Stimulated activated CD4-positive, alpha-beta T cell treated with anti-CD3 and anti-CD28 coated beads, Interleukin-15, amount 100 ng/mL, for 48 hours (primary cell): ENCODE data around the gene SYT8.
"Not testable (repeated sequence)": the region's sequence is repeated elsewhere in the genome, so short reads cannot be mapped to it uniquely, and the experiment has no call there.

Experiments
- DNase-seq, 2 donors: peaks; one replicate each; pipeline ENCODE4 v3.0.0-alpha.2; 2020; ENCODE audit warnings: low read depth in 2 of 2

SYT8 gene

DNA sequence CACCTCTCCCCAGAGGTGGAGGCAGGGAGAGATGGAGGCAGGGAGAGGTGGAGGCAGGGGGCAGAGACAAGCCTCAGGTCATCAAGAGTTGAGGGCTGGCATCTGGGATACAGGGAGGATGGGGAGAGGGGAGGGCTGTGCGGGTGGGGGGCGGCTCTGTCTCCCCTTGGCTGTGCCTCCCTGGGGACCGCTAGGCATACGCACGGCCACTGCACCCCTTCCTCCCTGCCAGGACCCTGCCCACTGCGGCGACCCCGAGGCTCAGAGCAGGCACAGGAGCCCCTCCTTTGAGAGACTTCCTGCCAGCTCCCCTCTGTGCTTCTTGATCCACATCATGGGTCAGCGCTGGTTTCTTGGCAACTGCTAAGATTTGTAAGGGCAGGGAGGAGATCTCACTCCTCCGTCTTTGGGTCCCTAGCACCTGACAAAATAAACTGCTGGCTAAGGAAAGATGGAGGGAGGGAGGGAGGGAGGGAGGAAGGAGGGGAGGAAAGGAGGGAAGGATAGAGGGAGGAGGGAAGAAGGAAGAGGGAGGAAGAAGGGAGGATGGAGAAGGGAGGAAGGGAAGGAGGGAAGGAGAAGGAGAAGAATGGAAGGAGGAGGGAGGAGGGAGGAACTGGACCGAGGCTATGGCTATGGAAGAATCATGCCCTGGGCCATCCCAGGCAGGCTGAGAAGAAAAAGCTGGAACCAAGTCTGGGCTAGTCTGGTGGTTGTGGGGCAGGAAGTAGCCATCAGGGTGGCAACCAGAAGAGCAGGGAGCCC is 38.4 kb downstream of the SYT8 start:
- DNase-seq = no peak

DNA sequence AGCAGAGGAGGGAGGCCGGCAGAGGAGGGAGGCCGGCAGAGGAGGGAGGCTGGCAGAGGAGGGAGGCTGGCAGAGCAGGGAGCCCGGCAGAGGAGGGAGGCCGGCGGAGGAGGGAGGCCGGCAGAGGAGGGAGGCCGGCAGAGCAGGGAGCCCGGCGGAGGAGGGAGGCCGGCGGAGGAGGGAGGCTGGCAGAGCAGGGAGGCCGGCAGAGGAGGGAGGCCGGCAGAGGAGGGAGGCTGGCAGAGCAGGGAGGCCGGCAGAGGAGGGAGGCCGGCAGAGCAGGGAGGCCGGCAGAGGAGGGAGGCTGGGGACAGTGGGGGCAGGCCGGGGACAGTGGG is 39.0 kb downstream of the SYT8 start:
- DNase-seq = not testable (repeated sequence)

DNA sequence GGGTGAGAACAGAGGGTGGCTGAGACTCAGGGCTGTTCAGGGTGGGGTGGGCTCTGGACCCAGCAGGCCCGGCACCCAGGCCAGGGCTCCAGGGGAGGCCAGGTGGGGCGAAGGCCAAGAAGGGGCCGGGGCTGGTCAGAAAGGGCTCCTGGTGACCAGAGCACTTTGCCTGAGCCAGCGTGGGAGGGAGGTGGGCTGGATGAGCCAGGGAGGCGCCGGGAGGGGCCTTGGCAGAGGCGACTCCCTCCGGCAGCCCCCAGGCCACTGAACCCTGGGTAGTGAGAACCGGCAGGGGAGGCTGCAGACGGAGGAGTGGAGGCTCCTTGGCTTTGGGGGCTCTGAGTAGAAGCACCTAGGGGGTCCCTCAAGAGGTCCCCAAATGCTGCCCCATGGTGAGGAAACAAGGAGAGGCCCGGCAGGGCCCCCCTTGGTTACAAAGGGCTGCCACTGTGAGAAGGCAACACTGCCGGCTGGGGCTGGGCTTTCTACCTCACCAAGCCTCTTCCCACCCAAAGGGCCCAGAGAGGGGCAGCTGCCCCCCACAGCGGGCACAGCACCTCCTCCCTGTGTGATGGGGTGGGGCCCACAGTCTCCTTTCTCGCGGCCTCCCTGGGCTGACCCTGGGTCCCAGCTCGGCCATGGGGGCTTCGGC is 39.8 kb downstream of the SYT8 start:
- not testable (repeated sequence) for DNase-seq

DNA sequence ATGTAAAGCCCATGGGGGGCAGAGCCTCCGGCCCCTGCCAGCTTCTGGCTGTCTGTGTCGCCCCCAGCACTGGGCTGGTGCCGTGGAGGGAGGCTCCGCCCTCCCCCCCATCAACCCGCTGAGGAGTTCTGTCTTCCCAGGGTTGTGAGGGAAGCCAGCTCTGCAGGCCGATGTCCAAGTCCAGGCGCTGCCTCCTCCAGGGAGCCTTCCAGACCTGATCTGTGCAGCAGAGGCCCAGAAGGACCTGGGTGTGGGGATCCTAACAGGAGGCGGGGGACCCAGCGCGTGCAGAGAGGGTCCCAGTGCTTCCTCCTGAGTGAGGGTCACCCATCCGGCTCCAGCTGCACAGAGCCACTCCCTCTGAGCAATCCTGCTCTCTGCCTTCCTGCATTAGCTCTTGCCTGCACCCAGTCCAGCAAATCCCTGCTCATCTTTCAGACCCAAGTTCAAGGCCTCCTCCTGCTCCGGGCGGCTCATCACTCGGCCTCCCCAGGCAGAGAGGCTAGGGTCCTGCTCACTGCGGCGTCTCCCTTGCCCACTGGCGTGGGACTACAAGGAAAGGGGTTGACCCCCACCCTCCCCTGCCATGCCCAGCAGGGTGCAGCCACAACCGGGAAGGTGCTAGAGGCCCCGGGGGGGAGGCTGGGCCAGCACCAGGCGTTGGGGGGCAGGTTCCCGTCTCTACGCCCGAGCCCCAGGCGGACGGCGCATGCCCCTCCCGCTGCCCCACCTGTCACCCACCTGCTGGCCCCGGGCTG is 40.5 kb downstream of the SYT8 start:
- no peak for DNase-seq

DNA sequence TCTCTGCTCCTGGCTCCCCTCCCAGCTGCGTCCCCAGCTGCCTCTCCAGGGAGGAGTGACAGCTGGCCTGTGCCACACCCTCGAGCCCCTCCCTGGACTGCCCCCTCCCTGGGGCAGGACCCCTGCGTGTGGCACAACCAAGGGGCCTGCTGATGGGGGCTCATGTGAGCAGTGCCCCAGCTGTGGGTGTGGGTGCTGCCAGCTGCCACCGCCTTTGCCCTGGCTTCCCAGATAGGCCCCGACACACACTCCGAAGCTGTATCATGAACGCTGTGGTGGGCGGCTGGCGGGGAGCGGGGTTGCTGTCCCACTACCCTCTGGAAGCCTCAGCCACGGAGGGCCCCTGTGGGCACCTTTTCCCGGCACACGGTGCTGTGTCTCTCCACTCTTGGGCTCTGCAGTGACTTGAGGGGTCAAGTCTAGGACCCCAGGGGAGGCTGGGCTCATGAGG is 41.1 kb downstream of the SYT8 start:
- not testable (repeated sequence) for DNase-seq

DNA sequence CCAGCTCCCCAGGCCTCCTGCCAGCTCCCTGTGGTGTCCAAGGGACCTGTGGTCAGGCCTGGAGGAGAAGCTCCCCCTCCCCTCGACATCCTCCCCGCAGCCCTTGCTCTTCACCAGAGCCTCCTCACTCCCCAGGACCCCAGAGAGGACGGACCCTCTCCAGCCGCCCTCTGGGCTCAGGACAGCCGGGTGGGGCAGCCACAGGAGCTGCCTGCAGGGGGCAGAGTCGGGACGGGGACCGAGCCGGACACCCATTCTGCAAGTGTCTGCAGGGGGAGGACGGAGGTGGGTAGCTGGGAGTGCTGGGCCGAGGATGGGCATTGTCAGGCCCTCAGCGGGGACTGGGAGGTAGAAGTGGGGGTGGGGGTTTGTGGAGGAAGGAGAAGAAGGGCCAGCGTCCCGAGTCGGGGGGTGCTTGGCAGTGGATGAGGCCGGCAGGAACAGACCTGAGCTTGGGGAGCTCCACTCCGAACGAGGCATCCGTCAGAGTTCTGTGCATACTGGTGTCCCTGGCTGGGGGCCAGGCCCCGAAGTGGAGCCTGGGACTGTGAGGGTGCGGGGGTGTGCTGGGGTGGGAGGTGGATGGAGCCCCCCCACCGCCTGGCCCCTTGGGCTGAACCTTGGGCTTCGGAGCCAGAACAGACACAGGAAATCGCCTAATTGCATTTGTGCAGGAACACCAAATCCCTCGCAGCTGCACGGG is 41.7 kb downstream of the SYT8 start:
- no peak for DNase-seq

DNA sequence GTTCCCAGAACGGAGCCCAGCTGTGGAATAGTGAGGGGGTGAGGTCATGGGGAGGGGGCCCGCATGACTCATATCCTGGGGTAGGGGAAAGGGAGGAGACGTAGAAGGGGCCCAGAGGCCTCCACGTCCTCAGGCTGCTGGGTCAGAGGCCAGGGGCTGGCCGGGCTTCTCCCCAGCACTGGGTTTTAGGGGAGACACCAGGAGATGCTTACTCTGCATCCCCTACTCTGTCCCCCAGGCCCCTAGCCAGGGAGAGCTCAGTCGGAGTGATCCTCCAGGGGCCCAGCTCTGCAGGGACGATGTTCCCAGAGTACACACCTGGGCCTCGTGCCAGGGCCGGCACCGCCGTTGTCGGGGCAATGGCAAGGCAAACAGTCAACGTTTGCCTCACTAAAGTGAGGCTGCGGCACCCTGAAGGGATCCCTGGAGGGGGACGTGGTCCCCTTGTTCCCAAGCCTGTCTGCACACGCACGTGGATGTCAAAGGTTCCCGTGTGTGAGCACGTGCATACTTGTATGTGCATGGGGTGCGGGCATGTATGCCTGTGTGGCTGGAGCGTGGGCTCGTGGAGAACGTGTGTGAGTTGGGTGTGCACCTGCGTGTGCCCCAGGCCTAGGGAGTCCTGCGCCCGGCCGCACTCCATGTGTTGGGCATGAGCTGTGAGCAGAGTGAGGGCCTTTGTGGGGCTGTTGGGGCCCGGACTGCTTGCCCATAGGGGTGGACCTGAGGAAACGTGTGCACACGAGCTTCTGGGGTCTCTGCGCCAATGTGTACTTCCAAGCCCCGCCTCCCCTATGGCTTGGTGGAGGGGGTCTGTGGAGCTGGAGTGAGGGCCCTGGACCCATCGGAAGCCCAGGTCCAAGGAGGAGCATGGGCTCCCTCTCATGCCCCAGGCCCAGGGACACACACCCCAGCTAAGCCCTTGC is 42.7 kb downstream of the SYT8 start:
- no peak for DNase-seq

DNA sequence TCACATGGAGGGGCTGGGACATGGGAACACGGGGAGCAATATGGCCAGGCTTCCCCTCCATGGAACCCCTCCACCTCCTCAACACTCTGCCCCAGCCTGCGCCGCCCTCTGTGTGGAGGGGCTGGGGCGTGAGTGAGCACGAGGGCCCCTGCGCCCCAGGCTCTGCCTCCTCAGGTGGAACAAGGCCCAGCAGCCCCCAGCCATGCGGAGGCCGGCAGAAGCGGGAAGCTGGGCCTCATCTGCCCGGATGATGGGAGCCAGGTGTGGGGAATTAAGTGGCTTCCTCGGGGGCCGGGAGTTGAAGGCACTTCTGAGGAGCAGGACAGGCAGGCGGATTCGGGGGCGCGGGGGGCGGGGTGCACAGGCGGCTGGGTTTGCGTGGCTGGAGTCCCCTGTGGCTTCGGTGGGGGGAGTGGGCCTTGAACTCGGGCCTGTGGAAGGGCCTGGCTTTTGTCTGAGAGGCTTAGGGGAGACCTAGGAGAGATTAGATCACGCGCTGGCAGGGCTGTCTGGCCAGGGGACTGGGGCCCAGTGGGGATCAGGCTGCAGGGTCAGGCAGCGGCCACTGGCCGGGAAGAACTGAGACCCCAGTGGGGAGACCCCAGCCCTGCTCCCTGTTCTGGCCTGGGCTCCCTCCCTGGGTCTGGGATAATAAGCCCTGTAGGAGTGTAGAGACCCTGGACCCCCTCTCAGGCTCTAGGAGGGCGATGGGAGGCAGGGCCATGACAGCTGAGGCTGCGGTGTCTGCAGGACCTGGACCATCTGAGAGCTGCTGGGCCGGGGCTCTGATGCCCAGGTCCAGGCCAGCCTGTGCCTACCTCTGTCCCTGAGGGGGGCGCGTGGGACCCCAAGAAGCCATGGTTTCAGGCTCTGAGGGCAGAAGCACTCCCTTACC is 43.6 kb downstream of the SYT8 start:
- no peak for DNase-seq

DNA sequence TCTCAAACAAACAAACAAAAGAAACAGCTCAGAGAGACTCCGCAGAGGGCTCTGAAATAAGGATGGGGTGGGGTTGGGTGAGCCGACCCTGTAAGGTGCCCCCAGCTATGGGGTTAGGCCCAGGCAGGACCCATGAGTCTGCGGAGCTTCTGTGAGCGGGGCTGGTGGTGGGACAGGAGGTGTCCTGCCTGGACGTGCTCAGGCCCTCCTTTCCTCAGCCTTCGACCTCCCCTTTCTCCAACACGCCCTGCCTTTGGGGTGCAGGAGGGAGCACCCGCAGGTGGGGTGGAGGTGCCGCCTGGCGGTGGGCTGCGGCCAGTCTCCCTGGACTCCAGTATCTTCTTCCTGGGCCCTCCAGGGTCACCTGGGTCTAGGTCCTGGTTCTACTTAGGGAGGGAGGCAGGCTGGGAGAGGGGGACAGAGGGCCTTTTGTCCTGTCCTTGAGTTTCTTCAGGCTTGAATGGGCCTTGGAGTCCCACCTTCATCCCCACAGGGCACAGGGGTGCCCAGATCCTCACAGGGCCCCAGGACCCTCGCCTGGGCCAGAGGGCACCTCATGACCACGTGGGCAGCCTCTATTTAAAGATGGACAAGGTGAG is 44.7 kb downstream of the SYT8 start:
- DNase-seq = no peak

DNA sequence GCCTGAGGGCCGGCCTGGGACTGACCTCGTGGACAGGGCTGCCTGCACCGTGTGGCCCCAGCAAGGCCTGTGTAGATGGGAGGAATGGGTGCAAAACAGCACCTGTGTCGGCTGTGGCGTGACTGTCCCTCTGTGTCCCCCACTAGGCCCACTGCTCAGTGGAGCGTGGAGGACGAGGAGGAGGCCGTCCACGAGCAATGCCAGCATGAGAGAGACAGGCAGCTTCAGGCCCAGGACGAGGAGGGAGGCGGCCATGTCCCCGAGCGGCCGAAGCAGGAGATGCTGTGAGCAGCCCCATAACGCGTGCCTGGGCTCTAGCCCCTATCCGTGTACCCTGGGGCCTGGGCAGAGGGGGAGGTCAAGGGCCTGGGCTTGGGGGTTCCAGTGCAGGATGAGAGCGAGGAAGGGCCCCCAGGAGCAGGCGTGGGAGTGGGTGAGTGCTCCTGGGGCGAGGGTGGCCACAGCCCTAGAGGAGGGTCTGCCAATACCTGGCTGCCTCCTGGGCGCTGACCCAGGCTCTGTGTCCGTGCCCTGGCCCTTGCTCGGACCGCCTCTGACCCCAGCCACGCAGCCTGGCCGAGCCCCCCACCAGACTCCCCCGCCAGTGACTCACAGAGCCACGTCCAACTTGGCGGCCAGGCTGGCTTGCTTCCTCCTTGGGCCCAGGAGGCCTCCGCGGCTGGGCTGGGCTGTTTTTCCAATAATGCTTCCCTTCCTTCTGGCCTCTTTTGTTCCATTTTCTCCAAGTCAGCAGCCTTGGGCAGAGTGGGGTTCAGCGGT is 45.3 kb downstream of the SYT8 start:
- no peak for DNase-seq

DNA sequence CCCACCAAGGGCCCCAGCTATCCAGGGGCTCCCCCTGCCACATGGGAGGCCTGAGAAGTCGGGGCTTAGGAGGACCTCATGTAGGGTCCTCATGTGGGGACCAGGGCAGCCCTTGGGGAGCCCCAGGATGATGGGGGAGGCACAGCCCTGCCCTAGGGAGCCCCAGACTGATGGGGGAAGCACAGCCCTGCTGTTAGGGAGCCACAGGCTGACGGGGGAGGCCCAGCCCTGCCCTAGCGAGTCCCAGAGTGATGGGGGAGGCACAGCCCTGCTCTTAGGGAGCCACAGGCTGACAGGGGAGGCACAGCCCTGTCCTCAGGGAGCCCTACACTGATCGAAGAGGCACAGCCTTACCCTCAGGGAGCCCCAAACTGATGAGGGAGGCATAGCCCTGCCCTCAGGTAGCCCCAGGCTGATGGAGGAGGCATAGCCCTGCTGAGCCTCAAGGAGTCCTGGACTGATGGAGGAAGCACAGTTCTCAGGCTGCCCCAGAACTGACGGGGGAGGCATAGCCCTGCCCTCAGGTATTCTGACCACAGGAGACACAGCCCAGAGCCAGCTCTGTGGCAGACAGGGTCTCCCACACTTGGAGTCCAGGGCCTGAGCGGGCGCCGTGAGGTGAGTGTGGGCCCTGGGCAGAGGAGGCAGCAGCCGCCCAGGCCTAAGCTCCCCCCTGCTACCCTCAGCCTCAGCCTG is 46.1 kb downstream of the SYT8 start:
- no peak for DNase-seq

DNA sequence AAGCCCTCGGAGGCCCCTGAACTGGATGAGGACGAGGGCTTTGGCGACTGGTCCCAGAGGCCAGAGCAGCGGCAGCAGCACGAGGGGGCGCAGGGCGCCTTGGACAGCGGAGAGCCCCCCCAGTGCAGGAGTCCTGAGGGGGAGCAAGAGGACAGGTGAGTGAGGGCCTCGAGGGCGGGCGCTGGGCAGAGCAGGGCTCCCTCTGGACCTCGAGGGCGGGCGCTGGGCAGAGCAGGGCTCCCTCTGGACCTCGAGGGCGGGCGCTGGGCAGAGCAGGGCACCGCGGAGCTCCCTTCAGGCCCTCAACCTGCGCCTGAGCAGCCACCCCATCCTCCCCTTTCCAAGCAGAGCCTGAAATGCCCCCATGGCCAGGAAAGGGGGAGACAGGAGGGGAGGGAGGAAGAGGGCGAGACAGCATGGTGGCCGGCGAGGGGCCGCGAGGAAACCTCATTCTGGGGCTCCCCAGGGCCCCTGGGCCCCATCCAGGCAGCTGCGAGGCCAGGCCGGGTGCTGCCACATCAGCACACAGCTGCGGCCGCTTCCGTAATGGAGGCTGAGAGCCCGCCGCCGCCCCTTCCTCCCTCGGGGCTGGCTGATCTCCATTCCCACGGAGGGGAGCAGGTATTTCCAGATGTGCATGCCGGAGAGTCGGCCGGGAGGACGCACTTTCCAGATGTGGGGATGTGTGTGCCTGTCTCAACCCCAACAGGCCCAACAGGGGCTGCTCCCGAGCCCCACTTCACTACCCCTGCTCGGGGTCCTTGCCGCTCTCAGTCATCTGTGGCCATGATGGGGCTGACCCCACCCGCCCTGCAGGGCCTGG is 46.9 kb downstream of the SYT8 start:
- DNase-seq = no peak

DNA sequence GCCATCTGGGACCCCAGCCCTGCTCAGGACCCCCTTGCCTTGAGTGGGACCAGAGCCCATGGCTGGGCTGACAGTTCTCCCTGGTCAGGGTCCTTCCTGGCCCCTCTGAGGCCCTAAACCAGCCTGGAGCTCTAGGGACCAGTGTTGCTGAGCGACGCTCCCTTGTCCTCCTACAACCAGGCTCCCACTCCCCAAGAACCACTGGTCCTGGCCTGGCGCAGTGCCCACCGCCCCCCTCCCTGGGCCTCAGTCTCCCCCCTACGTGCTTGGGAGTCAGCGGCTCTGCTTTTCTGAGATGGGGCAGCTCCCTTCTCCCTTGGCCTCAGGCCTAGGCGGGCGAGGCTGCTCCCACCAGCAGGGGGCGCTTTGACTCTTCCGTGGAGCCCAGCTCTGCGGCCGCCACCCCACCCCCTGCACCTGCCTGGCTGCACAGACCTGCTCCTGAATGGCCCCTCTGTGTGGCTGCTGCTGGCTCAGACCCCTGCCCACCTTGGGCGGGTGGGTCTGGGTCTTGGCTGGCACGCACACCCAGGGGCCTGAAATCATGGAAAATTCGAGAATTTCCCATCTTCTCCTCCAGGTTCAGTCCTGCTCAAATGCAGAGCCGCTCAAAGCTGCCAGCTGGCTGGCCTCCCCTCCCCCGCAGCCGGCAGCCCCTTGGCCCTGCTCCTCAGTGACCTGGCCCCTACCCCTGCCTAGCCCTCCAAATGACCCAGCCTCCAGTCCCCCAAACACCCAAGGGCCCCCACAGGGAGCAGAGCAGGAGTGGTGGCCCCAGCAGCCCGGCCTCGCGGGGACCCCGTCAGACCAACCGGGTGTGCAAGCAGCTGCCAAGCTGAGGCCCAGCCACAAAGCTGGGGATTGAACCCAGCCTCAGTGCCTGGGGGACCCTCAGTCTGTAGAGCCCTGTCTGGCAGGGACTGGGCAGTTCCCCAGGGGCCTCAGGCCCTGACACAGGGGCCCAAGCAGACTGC is 47.8 kb downstream of the SYT8 start:
- DNase-seq = peak; percentile 68 to 75

DNA sequence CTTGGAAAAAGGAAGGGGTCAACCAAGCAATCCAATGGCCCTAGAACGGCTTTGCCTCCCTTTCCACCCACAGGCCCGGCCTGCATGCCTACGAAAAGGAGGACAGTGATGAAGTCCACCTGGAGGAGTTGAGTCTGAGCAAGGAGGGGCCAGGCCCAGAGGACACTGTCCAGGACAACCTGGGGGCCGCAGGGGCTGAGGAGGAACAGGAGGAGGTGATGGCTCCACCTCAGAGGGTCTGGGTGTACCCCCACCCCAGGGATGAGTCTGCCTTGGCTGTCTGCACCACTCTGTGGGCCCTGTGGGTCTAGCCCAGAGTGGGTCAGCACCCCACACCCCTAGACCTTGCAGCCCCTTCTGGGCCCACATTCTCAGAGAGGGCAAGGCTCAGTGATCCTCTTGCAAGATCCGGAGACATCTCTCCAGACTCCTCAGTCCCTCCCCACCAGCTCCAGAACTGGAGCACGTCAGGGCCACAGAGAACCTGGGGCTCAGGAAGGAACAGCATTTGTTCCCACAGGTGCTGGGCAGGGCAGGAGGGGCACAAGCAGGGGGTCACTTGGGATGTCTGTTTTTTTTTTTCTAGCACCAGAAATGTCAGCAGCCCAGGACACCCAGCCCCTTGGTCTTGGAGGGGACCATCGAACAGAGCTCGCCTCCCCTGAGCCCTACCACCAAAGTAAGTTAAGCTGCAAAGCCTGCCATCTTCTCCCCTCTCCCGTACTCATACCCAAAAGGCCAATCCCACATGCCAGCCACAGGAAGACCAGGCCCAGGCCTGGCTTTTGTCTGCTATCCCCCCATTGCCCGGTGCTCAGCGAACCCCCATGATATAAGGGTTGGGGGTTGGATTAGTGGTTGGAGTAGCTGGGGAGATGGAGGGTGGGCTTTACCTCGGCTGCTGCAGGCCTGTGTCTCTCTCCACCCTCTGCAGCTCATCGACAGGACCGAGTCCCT is 48.8 kb downstream of the SYT8 start:
- no peak for DNase-seq

DNA sequence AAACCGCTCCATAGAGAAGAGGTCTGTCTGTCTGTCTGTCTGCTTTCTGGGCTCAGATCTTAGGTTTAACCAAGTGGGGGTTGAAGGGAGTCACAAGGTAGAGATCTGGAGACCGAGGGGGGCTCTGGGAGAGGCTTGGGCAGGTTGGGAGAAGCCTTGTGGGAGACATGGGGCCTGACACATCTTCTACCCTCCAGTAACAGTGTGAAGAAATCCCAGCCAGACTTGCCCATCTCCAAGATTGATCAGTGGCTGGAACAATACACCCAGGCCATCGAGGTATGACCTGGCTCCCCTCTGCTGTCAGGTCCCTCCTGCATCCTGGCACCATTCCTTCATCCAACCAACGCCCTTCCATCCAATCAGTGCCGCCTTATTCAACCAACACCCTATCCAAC is 49.5 kb downstream of the SYT8 start:
- no peak for DNase-seq
